Neutrophil (primary cell): Measurements from ENCODE around the gene ZER1.

Source experiments
- H3K27ac ChIP-seq: fragments of 200-600 bp; sonication (generic); 2 replicates; pipeline ENCODE4 v1.5.1; 2016; ENCODE audit warnings: mild to moderate bottlenecking, moderate library complexity
- H3K27me3 ChIP-seq: fragments of 200-600 bp; sonication (generic); 2 replicates; pipeline ENCODE4 v1.6.0; 2016; ENCODE audit warnings: mild to moderate bottlenecking
- H3K36me3 ChIP-seq: fragments of 200-600 bp; sonication (generic); 2 replicates; pipeline ENCODE4 v1.5.1; 2017
- H3K4me1 ChIP-seq, 2 experiments: fragments of 200-600 bp in 1 of 2; sonication (generic) in 1 of 2; 1 replicate in 1 of 2; 2 replicates in 1 of 2; pipeline versions ENCODE4 v1.5.1 to v1.6.1; 2013 to 2016; ENCODE audit warnings: low read depth in 1 of 2, low read length in 1 of 2, mild to moderate bottlenecking in 1 of 2, moderate library complexity in 1 of 2; ENCODE audit not compliant: control insufficient read depth in 1 of 2, insufficient read depth in 1 of 2
- H3K4me3 ChIP-seq, 2 experiments: fragments of 200-600 bp in 1 of 2; sonication (generic) in 1 of 2; 1 replicate in 1 of 2; 2 replicates in 1 of 2; pipeline ENCODE4 v1.5.1; 2013 to 2016; ENCODE audit warnings: low read depth in 1 of 2, low read length in 1 of 2, mild to moderate bottlenecking in 1 of 2, moderate library complexity in 1 of 2
- H3K9me3 ChIP-seq: fragments of 200-600 bp; sonication (generic); 2 replicates; pipeline ENCODE4 v1.5.1; 2016
- TF ChIP-seq, protein P1 (sequence below): fragments of 200-600 bp; sonication (generic); IDR thresholded peaks from 2 replicates; pipeline ENCODE4 v1.5.1; 2016; ENCODE audit warnings: antibody characterized with exemption

Gene ZER1

DNA sequence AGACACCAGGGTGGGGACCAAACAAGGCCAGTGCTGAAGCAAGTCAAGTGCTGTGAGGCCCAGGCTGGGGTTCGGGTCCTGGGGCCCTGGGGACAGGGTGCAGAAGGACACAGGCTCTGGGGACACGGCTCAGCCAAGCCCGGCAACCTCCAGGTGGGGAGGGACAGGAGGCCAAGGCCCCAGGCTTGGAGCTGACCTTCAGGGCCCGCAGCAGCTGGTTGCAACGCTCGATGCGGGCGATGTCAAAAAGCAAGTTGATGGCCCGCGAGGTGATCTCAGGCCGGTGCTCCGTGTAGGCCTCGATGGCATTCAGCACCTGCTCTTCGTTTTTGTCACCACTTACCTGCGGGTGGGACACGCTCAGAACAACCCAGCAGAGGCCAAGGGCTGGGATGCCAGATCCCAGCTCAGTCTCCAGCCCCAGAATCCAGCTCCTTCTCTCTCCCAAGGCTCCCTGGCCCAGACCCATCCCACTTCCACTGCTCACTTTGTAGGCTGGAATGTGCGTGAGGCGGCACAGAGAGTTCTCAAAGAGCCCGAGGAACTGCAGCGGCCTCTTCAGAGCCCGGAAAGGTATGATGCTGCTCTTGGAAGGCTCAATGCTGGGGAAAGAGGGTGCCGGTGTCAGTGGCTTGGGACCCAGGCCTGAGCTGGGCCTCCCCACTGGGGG, 20.7 kb downstream of the ZER1 start:
- H3K9me3 ChIP-seq, result no peaks in the 10 kb centered on the region
- H3K27ac ChIP-seq, result no peak overlapping the region
- TF ChIP-seq, protein P1, sequence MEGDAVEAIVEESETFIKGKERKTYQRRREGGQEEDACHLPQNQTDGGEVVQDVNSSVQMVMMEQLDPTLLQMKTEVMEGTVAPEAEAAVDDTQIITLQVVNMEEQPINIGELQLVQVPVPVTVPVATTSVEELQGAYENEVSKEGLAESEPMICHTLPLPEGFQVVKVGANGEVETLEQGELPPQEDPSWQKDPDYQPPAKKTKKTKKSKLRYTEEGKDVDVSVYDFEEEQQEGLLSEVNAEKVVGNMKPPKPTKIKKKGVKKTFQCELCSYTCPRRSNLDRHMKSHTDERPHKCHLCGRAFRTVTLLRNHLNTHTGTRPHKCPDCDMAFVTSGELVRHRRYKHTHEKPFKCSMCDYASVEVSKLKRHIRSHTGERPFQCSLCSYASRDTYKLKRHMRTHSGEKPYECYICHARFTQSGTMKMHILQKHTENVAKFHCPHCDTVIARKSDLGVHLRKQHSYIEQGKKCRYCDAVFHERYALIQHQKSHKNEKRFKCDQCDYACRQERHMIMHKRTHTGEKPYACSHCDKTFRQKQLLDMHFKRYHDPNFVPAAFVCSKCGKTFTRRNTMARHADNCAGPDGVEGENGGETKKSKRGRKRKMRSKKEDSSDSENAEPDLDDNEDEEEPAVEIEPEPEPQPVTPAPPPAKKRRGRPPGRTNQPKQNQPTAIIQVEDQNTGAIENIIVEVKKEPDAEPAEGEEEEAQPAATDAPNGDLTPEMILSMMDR, result no peak
- H3K4me3 ChIP-seq, result no peak overlapping the region
- H3K27me3 ChIP-seq, result no peaks in the 10 kb centered on the region
- no peaks in the 10 kb centered on the region for H3K4me1 ChIP-seq
- peaks cover 93% of the 10 kb centered on the region for H3K36me3 ChIP-seq

DNA sequence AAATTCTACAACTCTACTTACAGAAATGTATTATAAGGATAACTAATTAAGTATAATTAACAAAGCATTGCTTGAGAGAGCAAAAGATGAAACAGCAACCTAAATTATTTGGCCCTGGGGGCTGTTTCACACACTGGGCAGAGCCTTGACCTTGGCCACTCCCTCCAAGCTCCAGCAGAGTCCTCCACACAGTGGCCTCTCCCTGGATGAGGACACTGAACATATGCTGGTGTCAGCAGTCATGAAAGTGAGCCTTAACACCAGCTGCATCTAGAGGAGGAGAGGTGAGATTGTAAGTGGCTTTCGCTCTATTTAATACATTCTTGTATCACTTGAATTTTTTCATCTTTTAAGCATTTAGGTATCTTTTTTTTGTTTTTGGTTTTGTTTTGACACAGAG, 24.5 kb downstream of the ZER1 start:
- H3K36me3 ChIP-seq, result peaks cover 65% of the 10 kb centered on the region
- no peaks in the 10 kb centered on the region for H3K4me1 ChIP-seq
- H3K27me3 ChIP-seq, result no peaks in the 10 kb centered on the region
- no peak overlapping the region for H3K4me3 ChIP-seq
- no peaks in the 10 kb centered on the region for H3K9me3 ChIP-seq
- no peak overlapping the region for H3K27ac ChIP-seq
- TF ChIP-seq, protein P1, result no peak

DNA sequence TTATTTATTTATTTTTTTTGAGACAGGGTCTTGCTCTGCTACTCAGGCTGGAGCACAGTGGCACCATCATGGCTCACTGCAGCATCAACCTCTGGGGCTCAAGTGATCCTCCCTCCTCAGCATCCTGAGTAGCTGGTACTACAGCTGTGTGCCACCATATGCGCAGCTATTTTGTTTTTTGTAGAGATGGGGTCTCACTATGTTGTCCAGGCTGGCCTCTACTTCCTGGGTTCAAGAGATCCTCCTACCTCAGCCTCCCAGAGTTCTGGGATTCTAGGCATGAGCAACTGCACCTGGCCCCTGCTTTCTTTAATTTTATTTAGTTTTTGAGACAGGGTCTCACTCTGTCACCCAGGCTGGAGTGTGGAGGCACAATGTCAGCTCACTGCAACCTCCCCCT, 28.3 kb downstream of the ZER1 start:
- TF ChIP-seq, protein P1, result no peak
- Histone ChIP-seq H3K9me3 (no peaks in the 10 kb centered on the region), H3K36me3 (peaks cover 68% of the 10 kb centered on the region), H3K27ac (no peak overlapping the region), H3K4me1 (no peaks in the 10 kb centered on the region), H3K27me3 (no peaks in the 10 kb centered on the region), H3K4me3 (no peak overlapping the region)

DNA sequence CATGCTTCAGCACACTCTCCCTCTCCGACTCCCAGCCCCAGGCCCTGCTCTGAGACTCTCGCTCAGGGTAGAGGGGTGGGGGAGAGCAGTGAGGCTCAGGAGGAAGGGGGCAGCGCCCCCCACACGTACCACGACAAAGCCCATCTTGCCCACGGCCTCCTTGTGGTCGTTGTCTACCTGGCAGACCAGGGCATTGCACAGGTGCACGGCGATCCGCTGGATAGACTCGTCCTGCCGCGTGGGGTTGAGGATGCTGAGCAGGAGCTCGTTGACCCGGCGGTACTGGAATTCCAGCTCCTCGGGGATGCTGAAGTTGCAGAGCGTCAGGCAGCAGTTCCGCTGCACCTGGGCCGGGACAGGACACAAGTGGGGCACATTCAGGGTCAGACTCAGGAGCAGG, 29.3 kb downstream of the ZER1 start:
- Histone ChIP-seq H3K4me1 (no peaks in the 10 kb centered on the region), H3K4me3 (no peak overlapping the region), H3K27me3 (no peaks in the 10 kb centered on the region), H3K36me3 (peaks cover 64% of the 10 kb centered on the region), H3K9me3 (no peaks in the 10 kb centered on the region), H3K27ac (no peak overlapping the region)
- TF ChIP-seq, protein P1, result no peak

DNA sequence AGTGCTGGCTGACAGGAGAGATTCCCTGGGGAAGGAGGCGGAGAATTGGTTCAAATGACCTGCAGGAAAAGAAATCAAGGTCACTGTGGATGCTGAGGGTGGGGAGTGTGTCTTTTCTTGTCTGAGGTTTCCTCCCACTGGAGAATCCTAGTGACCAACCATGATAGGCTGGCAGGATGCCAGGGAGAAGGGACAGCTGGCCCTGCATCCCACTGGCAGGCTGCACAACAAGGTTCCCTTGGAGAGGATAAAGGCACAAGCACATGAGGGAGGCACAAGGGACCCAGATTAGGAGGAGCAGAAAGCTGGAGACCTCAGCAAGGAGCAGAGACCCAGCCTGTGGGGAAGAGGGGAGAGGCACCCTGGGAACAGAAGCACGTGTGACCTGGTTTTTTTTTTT, 36.4 kb downstream of the ZER1 start:
- H3K4me3 ChIP-seq, result no peak overlapping the region
- H3K9me3 ChIP-seq, result no peaks in the 10 kb centered on the region
- peaks cover 89% of the 10 kb centered on the region for H3K36me3 ChIP-seq
- TF ChIP-seq, protein P1, result no peak
- H3K27me3 ChIP-seq, result no peaks in the 10 kb centered on the region
- no peaks in the 10 kb centered on the region for H3K4me1 ChIP-seq
- H3K27ac ChIP-seq, result no peak overlapping the region
